Vagina (tissue), 2 donors: ENCODE results near the gene TFPT. TPM values are rescaled to one million over a fixed set of nuclear protein-coding genes. Genes with fewer than 3 reads are reported as not detected.

ENCODE experiments used
- DNase-seq, 2 donors: peaks; one replicate each; pipeline ENCODE4 v3.0.0-alpha.2; 2017; ENCODE audit errors: extremely low spot score in 2 of 2
- H3K27ac ChIP-seq: fragments of 200-600 bp; sonication (generic); one replicate; pipeline ENCODE4 v1.5.1; 2019
- H3K27me3 ChIP-seq: fragments of 200-600 bp; sonication (generic); one replicate; pipeline ENCODE4 v1.5.1; 2019
- H3K36me3 ChIP-seq, 2 donors: fragments of 200-600 bp; sonication (generic); one replicate each; pipeline ENCODE4 v1.5.1; 2017 to 2019
- H3K4me1 ChIP-seq: fragments of 200-600 bp; sonication (generic); one replicate; pipeline ENCODE4 v1.5.1; 2019
- H3K4me3 ChIP-seq, 2 donors: fragments of 200-600 bp; sonication (generic); 1 replicate in 1 of 2; 2 replicates in 1 of 2; pipeline ENCODE4 v1.5.1; 2016 to 2019
- H3K9me3 ChIP-seq: fragments of 200-600 bp; sonication (generic); one replicate; pipeline ENCODE4 v1.5.1; 2019
- POLR2A ChIP-seq, 2 donors: fragments of 450-650 bp; IDR thresholded peaks; one replicate each; pipeline ENCODE4 v1.6.1; 2017; ENCODE audit warnings: antibody characterized with exemption in 2 of 2, mild to moderate bottlenecking in 2 of 2, moderate library complexity in 2 of 2
- POLR2AphosphoS5 ChIP-seq, 2 donors: sonication (generic); formaldehyde crosslinking; IDR thresholded peaks; one replicate each; pipeline ENCODE4 v1.9.0; 2017; ENCODE audit warnings: antibody characterized with exemption in 2 of 2, mild to moderate bottlenecking in 2 of 2, low read depth in 1 of 2; ENCODE audit not compliant: insufficient read depth in 1 of 2
- intact Hi-C: fragments of 100-400 bp; cut with DNase I; formaldehyde crosslinking; loops from one replicate; pipeline ENCODE4 v1.15.1; 2023
- total RNA-seq: library from RNA; depleted of rRNA; stranded (reverse); fragments of >200 nt; gene quantifications from one replicate; pipeline ENCODE4 v1.2.3, GENCODE V29; 2016
- TF ChIP-seq, protein P1 (sequence below), 3 experiments: fragments of 450-650 bp in 2 of 3; fragments of 200-600 bp in 1 of 3; sonication (generic) in 1 of 3; IDR thresholded peaks; one replicate each; pipeline ENCODE4 v1.5.1; 2017 to 2019; ENCODE audit warnings: antibody characterized with exemption in 3 of 3, mild to moderate bottlenecking in 2 of 3, moderate library complexity in 2 of 3

Gene TFPT
- total RNA-seq, 1 donor from 2014 or later = 13.0 TPM

DNA sequence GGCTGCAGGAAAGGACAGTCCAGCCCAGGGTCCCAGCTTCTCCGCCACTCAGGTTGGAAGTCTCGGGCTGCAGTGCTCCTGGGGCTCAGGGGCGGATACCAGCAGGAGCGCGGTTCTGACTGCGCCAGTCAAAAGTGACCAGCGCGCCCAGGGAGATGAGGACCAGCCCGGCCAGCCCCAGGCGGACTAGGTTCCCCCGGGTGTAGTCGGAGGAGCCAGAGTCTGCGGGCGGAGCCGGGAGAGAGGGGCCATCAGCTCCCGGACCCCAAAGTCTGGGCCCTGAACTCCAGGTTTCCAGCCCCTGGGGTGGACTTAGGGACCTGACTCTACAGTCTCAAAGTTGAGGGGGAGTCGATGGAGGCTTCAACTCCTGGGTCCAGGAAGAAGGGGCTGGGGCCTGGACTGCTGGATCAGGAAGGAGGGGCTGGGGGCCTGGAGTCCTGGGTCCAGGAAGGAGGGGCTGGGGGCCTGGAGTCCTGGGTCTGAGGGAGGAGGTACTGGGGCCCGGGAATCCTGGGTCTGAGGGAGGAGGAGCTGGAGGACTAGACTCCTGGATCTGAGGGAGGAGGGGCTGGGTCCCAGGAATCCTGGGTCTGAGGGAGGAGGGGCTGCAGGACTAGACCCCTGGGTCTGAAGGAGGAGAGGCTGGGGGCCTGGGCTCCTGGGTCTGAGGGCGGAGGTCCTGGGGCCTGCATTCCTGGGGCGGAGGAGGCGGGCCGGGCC lies 20.2 kb downstream of the TFPT start:
- H3K36me3 ChIP-seq = no peaks in the 10 kb centered on the region
- H3K4me3 ChIP-seq = peak overlapping the region; percentile 38 to 44
- H3K9me3 ChIP-seq = no peaks in the 10 kb centered on the region
- TF ChIP-seq, protein P1, sequence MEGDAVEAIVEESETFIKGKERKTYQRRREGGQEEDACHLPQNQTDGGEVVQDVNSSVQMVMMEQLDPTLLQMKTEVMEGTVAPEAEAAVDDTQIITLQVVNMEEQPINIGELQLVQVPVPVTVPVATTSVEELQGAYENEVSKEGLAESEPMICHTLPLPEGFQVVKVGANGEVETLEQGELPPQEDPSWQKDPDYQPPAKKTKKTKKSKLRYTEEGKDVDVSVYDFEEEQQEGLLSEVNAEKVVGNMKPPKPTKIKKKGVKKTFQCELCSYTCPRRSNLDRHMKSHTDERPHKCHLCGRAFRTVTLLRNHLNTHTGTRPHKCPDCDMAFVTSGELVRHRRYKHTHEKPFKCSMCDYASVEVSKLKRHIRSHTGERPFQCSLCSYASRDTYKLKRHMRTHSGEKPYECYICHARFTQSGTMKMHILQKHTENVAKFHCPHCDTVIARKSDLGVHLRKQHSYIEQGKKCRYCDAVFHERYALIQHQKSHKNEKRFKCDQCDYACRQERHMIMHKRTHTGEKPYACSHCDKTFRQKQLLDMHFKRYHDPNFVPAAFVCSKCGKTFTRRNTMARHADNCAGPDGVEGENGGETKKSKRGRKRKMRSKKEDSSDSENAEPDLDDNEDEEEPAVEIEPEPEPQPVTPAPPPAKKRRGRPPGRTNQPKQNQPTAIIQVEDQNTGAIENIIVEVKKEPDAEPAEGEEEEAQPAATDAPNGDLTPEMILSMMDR (IDR thresholded peaks at IDR 0.05) = no peak
- TF ChIP-seq POLR2A (IDR thresholded peaks at IDR 0.05) (no peak), POLR2AphosphoS5 (IDR thresholded peaks at IDR 0.05; ENCODE audit: insufficient read depth in 1 of 2, low read depth in 1 of 2) (no peak)
- intact Hi-C loops = no loop called here
- peak overlapping the region; percentile 70 for H3K27ac ChIP-seq
- H3K27me3 ChIP-seq = no peaks in the 10 kb centered on the region
- no peak for DNase-seq
- H3K4me1 ChIP-seq = peaks cover 13% of the 10 kb centered on the region

DNA sequence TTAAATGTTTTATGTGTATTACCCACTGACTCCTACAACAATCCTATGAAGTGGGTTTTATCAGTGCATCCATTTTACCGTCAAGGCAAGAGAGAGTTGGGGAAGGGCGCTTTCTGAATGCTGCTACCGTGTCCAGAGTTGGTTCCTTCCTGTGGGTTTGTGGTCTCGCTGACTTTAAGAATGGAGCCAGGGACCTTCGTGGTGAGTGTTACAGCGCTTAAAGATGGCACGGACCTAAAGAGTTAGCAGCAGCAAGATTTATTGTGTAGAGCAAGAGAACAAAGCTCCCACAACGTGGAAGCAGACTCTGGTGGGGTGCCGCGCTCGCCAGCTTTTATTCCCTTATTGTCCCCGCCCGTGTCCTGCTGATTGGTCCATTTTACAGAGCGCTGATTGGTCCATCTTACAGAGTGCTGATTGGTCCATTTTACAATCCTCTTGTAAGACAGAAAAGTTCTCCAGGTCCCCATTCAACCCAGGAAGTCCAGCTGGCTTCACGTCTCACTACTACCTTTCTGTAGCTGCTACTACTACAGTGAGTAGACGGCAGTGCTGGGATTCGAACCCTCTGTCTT lies 20.9 kb downstream of the TFPT start:
- no peaks in the 10 kb centered on the region for H3K27me3 ChIP-seq
- no peak for DNase-seq
- no peak overlapping the region for H3K4me3 ChIP-seq
- peaks cover 13% of the 10 kb centered on the region for H3K4me1 ChIP-seq
- TF ChIP-seq, protein P1 (IDR thresholded peaks at IDR 0.05) = no peak
- TF ChIP-seq POLR2AphosphoS5 (IDR thresholded peaks at IDR 0.05; ENCODE audit: insufficient read depth in 1 of 2, low read depth in 1 of 2) (no peak), POLR2A (IDR thresholded peaks at IDR 0.05) (no peak)
- H3K27ac ChIP-seq = no peak overlapping the region
- no peaks in the 10 kb centered on the region for H3K36me3 ChIP-seq
- intact Hi-C loops = no loop called here
- H3K9me3 ChIP-seq = no peaks in the 10 kb centered on the region

DNA sequence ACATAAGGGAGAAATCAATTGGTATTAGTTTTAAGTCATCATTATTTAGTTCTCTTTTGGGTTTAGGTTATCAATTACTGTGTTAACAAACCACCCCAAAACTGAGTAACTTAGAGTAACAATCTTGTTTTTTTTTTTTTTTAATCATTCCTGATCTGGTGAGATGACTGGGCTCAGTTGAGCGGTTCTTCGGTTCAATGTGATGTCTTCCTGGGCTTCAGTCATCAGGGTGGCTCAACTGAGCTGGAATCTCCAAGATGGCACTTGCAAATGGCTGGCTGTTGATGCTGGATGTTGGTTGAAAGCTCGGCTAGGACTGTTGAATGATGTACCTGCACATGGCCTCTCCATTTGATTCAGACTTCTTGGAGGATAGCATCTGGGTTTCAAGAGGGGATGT lies 31.0 kb downstream of the TFPT start:
- intact Hi-C loops = no loop called here
- H3K27me3 ChIP-seq = no peaks in the 10 kb centered on the region
- no peak overlapping the region for H3K4me3 ChIP-seq

DNA sequence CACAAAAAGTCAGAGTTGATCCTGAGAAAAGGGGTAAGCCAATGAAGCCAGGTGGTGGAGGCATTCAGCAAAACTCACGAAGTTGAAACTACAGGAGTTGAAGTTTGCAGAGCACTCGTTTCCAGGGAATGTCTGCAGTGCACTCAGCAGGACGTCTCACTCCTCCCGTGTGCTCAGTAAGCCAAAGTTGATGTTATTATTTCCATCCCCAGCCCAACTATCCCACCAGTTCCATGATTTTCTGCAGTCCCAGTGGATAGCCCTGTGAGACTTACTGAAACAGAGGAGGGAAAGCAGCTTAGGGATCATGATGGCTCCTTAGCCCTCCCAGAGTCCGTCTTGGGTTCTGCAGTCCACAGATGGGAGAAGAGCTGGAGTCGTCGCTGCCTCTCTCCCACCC lies 34.4 kb downstream of the TFPT start, which contains the start of gene TARM1:
TSS of gene TARM1 (minus strand) at position 334 of the 400 bp plus-strand sequence. CDS start at position 309, 25 bp downstream.
- Histone ChIP-seq H3K9me3 (no peaks in the 10 kb centered on the region), H3K4me1 (no peaks in the 10 kb centered on the region), H3K27me3 (no peaks in the 10 kb centered on the region), H3K36me3 (no peaks in the 10 kb centered on the region), H3K27ac (no peak within 1 kb of the TSS), H3K4me3 (no peak within 1 kb of the TSS)
- no peak for DNase-seq
- intact Hi-C loops = no loop called here
- no peak for TF ChIP-seq POLR2AphosphoS5 (IDR thresholded peaks at IDR 0.05; ENCODE audit: insufficient read depth in 1 of 2, low read depth in 1 of 2)
- TF ChIP-seq POLR2A (IDR thresholded peaks at IDR 0.05) = no peak
- TF ChIP-seq, protein P1 (IDR thresholded peaks at IDR 0.05) = no peak

More for the DNA sequence above, 31.0 kb downstream of the TFPT start:
- H3K9me3 ChIP-seq = no peaks in the 10 kb centered on the region
- H3K36me3 ChIP-seq = no peaks in the 10 kb centered on the region
- H3K27ac ChIP-seq = no peak overlapping the region
- no peak for DNase-seq
- H3K4me1 ChIP-seq = no peaks in the 10 kb centered on the region
- TF ChIP-seq, protein P1 (IDR thresholded peaks at IDR 0.05) = no peak
- TF ChIP-seq POLR2A (IDR thresholded peaks at IDR 0.05) = no peak
- no peak for TF ChIP-seq POLR2AphosphoS5 (IDR thresholded peaks at IDR 0.05; ENCODE audit: insufficient read depth in 1 of 2, low read depth in 1 of 2)

DNA sequence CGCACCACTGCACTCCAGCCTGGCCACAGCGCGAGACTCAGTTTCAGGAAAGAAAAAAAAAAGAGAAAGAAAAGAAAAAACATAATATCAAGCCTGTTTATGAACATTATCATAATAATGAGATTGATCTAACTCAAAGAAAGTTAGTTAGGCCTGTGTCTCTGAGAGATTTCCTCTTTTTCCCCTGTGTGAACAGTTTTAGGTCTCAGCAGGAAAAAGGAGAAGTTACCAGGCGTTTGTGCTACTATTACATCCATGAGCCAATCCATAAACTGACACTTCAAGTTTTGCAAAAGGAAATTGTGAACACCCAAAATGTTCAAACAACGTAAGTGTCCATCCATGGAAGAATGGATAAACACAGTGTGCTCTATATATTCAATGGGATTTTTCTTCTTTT lies 38.1 kb downstream of the TFPT start:
- Histone ChIP-seq H3K27me3 (no peaks in the 10 kb centered on the region), H3K4me1 (no peaks in the 10 kb centered on the region), H3K36me3 (no peaks in the 10 kb centered on the region), H3K27ac (no peak overlapping the region), H3K4me3 (no peak overlapping the region), H3K9me3 (no peaks in the 10 kb centered on the region)
- DNase-seq = no peak
- TF ChIP-seq POLR2AphosphoS5 (IDR thresholded peaks at IDR 0.05; ENCODE audit: insufficient read depth in 1 of 2, low read depth in 1 of 2) (no peak), POLR2A (IDR thresholded peaks at IDR 0.05) (no peak)
- TF ChIP-seq, protein P1 (IDR thresholded peaks at IDR 0.05) = no peak
- intact Hi-C loops = no loop called here
